Measurements from ENCODE around the gene ZNF646. TPM values are rescaled to one million over a fixed set of nuclear protein-coding genes. Genes with fewer than 3 reads are reported as not detected.

Gene ZNF646
- total and polyA plus RNA-seq, 2 of the 13 experiments (the other 11 are each of a cell fraction or from before 2014, with no cell fraction given), result 3.4 to 10.9 TPM

DNA sequence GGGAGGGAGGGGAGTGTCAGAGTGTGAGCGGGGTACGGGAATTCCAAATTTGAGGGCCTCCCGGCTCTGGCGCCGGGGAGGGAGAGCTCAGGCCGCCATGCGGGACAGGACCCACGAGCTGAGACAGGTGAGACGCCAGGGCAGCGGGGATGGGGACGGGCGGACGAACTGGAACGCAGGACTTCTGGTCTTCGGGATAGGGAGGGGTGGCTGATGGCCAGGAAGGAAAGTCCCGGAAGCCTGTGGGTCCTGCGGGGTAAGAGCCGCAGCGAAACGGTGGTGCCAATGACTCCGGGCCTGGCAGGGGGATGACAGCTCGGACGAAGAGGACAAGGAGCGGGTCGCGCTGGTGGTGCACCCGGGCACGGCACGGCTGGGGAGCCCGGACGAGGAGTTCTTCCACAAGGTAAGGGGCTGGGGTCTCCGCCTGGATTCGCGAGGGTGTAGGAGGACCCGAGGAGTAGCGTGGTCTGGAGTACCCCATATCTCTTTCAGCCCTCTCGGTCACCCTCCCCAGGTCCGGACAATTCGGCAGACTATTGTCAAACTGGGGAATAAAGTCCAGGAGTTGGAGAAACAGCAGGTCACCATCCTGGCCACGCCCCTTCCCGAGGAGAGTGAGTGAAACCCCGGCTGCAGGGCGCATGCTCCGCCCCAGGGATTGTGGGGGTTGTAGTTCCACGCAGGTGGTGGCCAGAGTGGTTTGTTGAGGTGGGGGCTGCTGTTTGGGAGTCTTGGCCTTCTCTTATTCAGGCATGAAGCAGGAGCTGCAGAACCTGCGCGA, 40.3 kb upstream of the ZNF646 start (continued):
- TF ChIP-seq PRDM10 (CRISPR knock-in tag; IDR thresholded peaks at IDR 0.05; ENCODE audit: low read depth) (peak; percentile 31; the same call in 1 of the 2 replicates), ZNF12 (CRISPR knock-in tag; IDR thresholded peaks at IDR 0.05) (no peak), ZNF546 (CRISPR knock-in tag; conservative IDR thresholded peaks at IDR 0.05) (no peak), EZH2 (conservative IDR thresholded peaks at IDR 0.05; ENCODE audit: low read depth, low read length) (no peak), CBX2 (IDR thresholded peaks at IDR 0.05; ENCODE audit: low read depth, low read length) (no peak), CBX2 (CRISPR knock-in tag; IDR thresholded peaks at IDR 0.05; ENCODE audit: low read depth) (no peak), IRX3 (CRISPR knock-in tag; IDR thresholded peaks at IDR 0.05; ENCODE audit: borderline replicate concordance, low read depth) (no peak), CEBPB (IDR thresholded peaks at IDR 0.05; ENCODE audit: borderline replicate concordance, low read depth, low read length) (no peak), POGZ (CRISPR knock-in tag; IDR thresholded peaks at IDR 0.05) (no peak)
- TF ChIP-seq, protein P1, sequence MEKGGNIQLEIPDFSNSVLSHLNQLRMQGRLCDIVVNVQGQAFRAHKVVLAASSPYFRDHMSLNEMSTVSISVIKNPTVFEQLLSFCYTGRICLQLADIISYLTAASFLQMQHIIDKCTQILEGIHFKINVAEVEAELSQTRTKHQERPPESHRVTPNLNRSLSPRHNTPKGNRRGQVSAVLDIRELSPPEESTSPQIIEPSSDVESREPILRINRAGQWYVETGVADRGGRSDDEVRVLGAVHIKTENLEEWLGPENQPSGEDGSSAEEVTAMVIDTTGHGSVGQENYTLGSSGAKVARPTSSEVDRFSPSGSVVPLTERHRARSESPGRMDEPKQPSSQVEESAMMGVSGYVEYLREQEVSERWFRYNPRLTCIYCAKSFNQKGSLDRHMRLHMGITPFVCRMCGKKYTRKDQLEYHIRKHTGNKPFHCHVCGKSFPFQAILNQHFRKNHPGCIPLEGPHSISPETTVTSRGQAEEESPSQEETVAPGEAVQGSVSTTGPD (CRISPR knock-in tag; IDR thresholded peaks at IDR 0.05), result no peak
- TF ChIP-seq, protein P2, sequence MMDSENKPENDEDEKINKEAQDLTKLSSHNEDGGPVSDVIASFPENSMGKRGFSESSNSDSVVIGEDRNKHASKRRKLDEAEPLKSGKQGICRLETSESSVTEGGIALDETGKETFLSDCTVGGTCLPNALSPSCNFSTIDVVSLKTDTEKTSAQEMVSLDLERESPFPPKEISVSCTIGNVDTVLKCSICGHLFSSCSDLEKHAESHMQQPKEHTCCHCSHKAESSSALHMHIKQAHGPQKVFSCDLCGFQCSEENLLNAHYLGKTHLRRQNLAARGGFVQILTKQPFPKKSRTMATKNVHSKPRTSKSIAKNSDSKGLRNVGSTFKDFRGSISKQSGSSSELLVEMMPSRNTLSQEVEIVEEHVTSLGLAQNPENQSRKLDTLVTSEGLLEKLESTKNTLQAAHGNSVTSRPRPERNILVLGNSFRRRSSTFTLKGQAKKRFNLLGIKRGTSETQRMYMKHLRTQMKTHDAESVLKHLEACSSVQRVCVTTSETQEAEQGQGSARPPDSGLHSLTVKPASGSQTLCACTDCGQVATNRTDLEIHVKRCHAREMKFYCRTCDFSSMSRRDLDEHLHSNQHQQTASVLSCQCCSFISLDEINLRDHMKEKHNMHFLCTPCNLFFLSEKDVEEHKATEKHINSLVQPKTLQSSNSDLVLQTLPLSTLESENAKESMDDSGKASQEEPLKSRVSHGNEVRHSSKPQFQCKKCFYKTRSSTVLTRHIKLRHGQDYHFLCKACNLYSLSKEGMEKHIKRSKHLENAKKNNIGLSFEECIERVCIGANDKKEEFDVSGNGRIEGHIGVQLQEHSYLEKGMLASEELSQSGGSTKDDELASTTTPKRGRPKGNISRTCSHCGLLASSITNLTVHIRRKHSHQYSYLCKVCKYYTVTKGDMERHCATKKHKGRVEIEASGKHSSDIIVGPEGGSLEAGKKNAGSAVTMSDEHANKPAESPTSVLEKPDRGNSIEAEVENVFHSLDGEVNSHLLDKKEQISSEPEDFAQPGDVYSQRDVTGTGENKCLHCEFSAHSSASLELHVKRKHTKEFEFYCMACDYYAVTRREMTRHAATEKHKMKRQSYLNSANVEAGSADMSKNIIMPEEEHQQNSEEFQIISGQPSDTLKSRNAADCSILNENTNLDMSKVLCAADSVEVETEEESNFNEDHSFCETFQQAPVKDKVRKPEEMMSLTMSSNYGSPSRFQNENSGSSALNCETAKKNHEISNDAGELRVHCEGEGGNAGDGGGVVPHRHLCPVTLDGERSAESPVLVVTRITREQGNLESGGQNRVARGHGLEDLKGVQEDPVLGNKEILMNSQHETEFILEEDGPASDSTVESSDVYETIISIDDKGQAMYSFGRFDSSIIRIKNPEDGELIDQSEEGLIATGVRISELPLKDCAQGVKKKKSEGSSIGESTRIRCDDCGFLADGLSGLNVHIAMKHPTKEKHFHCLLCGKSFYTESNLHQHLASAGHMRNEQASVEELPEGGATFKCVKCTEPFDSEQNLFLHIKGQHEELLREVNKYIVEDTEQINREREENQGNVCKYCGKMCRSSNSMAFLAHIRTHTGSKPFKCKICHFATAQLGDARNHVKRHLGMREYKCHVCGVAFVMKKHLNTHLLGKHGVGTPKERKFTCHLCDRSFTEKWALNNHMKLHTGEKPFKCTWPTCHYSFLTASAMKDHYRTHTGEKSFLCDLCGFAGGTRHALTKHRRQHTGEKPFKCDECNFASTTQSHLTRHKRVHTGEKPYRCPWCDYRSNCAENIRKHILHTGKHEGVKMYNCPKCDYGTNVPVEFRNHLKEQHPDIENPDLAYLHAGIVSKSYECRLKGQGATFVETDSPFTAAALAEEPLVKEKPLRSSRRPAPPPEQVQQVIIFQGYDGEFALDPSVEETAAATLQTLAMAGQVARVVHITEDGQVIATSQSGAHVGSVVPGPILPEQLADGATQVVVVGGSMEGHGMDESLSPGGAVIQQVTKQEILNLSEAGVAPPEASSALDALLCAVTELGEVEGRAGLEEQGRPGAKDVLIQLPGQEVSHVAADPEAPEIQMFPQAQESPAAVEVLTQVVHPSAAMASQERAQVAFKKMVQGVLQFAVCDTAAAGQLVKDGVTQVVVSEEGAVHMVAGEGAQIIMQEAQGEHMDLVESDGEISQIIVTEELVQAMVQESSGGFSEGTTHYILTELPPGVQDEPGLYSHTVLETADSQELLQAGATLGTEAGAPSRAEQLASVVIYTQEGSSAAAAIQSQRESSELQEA (CRISPR knock-in tag; IDR thresholded peaks at IDR 0.05; ENCODE audit: not compliant biosample characterization), result peak; percentile 80
- TF ChIP-seq, protein P3, sequence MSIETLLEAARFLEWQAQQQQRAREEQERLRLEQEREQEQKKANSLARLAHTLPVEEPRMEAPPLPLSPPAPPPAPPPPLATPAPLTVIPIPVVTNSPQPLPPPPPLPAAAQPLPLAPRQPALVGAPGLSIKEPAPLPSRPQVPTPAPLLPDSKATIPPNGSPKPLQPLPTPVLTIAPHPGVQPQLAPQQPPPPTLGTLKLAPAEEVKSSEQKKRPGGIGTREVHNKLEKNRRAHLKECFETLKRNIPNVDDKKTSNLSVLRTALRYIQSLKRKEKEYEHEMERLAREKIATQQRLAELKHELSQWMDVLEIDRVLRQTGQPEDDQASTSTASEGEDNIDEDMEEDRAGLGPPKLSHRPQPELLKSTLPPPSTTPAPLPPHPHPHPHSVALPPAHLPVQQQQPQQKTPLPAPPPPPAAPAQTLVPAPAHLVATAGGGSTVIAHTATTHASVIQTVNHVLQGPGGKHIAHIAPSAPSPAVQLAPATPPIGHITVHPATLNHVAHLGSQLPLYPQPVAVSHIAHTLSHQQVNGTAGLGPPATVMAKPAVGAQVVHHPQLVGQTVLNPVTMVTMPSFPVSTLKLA (IDR thresholded peaks at IDR 0.05), result peak; percentile 82
